ENCODE data around the gene PFKL. TPM values are rescaled to one million over a fixed set of nuclear protein-coding genes. Genes with fewer than 3 reads are reported as not detected.

Gene PFKL
- total and polyA plus RNA-seq, 2 of the 8 experiments (the other 6 are each of a cell fraction or from before 2014, with no cell fraction given): 80.2 to 82.3 TPM

GRCh38 chr21:44330698-44331097 lies 30.8 kb downstream of the PFKL start:
- no peaks in the 10 kb centered on the region for H3K79me2 ChIP-seq (ENCODE audit: control insufficient read depth in 1 of 2, insufficient read depth in 2 of 2, low read length in 2 of 2)
- H2BK5ac ChIP-seq (ENCODE audit: low read depth, low read length): no peak overlapping the region
- no peak overlapping the region for H4K5ac ChIP-seq (ENCODE audit: insufficient read length, low read depth, low read length)
- H3K27me3 ChIP-seq (replicated peaks in 1 of 4; ENCODE audit: control insufficient read depth in 3 of 4, extremely low read depth in 1 of 4, insufficient read depth in 3 of 4, low read length in 3 of 4): no peaks in the 10 kb centered on the region
- H3K27ac ChIP-seq (ENCODE audit: low read depth, low read length): no peak overlapping the region
- H3K18ac ChIP-seq (ENCODE audit: extremely low read depth, low read length): no peak overlapping the region
- ChIA-PET CTCF (ENCODE audit: partially characterized antibody) (interaction anchor here (0.9 to 1.6 kb wide), 8 partner anchors 11 to 159 kb away, joined by 3 to 5 read pairs (median 4); no protein-coding TSS in a partner anchor), POLR2A (ENCODE audit: partially characterized antibody) (interaction anchor here (1.0 to 1.6 kb wide), 3 partner anchors 11 to 22 kb away, joined by 3 to 8 read pairs (median 4); no protein-coding TSS in a partner anchor)
- FAIRE-seq: no peak
- H3K4me2 ChIP-seq (ENCODE audit: insufficient read depth in 1 of 2, low read depth in 2 of 2, low read length in 2 of 2): no peak overlapping the region
- H3K4ac ChIP-seq (replicated peaks; ENCODE audit: insufficient read length, low read depth, low read length): no peak overlapping the region
- H3K23me2 ChIP-seq (ENCODE audit: low read depth, low read length): no peaks in the 10 kb centered on the region
- no peaks in the 10 kb centered on the region for H3K4me1 ChIP-seq (replicated peaks in 1 of 4; ENCODE audit: control insufficient read depth in 3 of 4, insufficient read depth in 4 of 4, low read length in 3 of 4)
- H4K20me1 ChIP-seq (replicated peaks in 1 of 2; ENCODE audit: control insufficient read depth in 1 of 2, insufficient read depth in 2 of 2, low read length in 2 of 2): peaks cover 0 to 6% of the 10 kb centered on the region in 2 experiments
- H3K4me3 ChIP-seq (ENCODE audit: extremely low read depth in 1 of 4, insufficient read depth in 2 of 4, low read depth in 3 of 4, low read length in 4 of 4): no peak overlapping the region
- no peak overlapping the region for H2AK5ac ChIP-seq (ENCODE audit: low read depth, low read length)
- H3K9ac ChIP-seq (replicated peaks in 1 of 4; ENCODE audit: extremely low read depth in 1 of 4, low read depth in 3 of 4, low read length in 3 of 4): no peak overlapping the region
- no peak for DNase-seq (ENCODE audit: low read depth in 1 of 2, low spot score in 2 of 2)
- H2BK20ac ChIP-seq (ENCODE audit: low read length): no peak overlapping the region
- no peaks in the 10 kb centered on the region for H3K79me1 ChIP-seq (ENCODE audit: low read depth, low read length)
- no peak overlapping the region for H4K91ac ChIP-seq (replicated peaks; ENCODE audit: insufficient read length, low read length)
- no peak overlapping the region for H4K8ac ChIP-seq (ENCODE audit: extremely low read depth, insufficient read depth, low read length)
- no peaks in the 10 kb centered on the region for H3K9me3 ChIP-seq (ENCODE audit: insufficient read depth in 2 of 2, low read depth in 1 of 2, low read length in 1 of 2)
- WGBS, 2 experiments (ENCODE audit: extremely low coverage in 1 of 2, insufficient coverage in 1 of 2, insufficient read length in 1 of 2, insufficient replicate concordance in 2 of 2, low coverage in 1 of 2, low lambda C conversion rate in 2 of 2, missing lambda C conversion rate in 1 of 2): 88% methylated on average over 12 of the region's 18 CpGs; no CpG with 5 or more reads in 1 of the 2 experiments
- H3K56ac ChIP-seq (replicated peaks; ENCODE audit: insufficient read length, low read depth, low read length): no peak overlapping the region
- no peak overlapping the region for H3K23ac ChIP-seq (ENCODE audit: insufficient read length)
- no peak overlapping the region for H3K14ac ChIP-seq (ENCODE audit: insufficient read length)
- TF ChIP-seq FOSL1 (IDR thresholded peaks at IDR 0.05; ENCODE audit: insufficient read depth, low read depth, low read length) (no peak), SUZ12 (IDR thresholded peaks at IDR 0.05; ENCODE audit: low read length) (no peak)
- H3K36me3 ChIP-seq (ENCODE audit: control insufficient read depth in 2 of 4, insufficient read depth in 4 of 4, low read length in 3 of 4): peaks cover 0 to 3% (median 0%) of the 10 kb centered on the region in 4 experiments; a peak in 2 of 8 replicates
- H2AFZ ChIP-seq (ENCODE audit: low read length): no peak overlapping the region
- H2BK15ac ChIP-seq (ENCODE audit: low read length): no peak overlapping the region
- no peak overlapping the region for H2BK120ac ChIP-seq (replicated peaks; ENCODE audit: low read depth, low read length)
- no peak overlapping the region for H2BK12ac ChIP-seq (ENCODE audit: low read depth, low read length)

Data from H1 (cell line).